GM12878 (cell line): ENCODE results near the gene JPT1. TPM values are rescaled to one million over a fixed set of nuclear protein-coding genes. Genes with fewer than 3 reads are reported as not detected.

Experiments
- ATAC-seq: fragments of 200-7000 bp; cut with Tn5 transposase; 3 replicates; pipeline ENCODE4 v1.9.1; 2020; ENCODE audit warnings: mild to moderate bottlenecking, moderate library complexity
- BruUV-seq: library from RNA; stranded (reverse); fragments of 400-500 nt; replicated peaks from 2 replicates; lab custom pipeline; 2021; lab: Mats Ljungman, UMichigan
- CTCF ChIA-PET: fragments of 300-600 bp; sonication (Branson Sonifier 250); formaldehyde crosslinking; extraction: SDS; loops from one replicate; lab custom pipeline; 2021; ENCODE audit warnings: inconsistent platforms; lab: Yijun Ruan, JAX
- POLR2A ChIA-PET: fragments of 350-600 bp; formaldehyde crosslinking; extraction: SDS; loops from one replicate; lab custom pipeline; 2021; ENCODE audit warnings: inconsistent platforms; lab: Charles Lee
- RAD21 ChIA-PET: fragments of 300-600 bp; sonication (Branson Sonifier 250); formaldehyde crosslinking; loops from one replicate; lab custom pipeline; 2023; ENCODE audit warnings: antibody characterized with exemption; ENCODE audit not compliant: unreplicated experiment; lab: Charles Lee
- SMC1A ChIA-PET: fragments of 300-600 bp; sonication (Branson Sonifier 250); formaldehyde crosslinking; loops from one replicate; lab custom pipeline; 2023; ENCODE audit not compliant: unreplicated experiment, uncharacterized antibody; lab: Charles Lee
- DNase-seq: peaks from one replicate; pipeline ENCODE4 v3.0.0-alpha.2; 2011; ENCODE audit warnings: low read depth, low spot score
- FAIRE-seq: peaks from 3 replicates; lab custom pipeline; 2011; peaks lifted over from hg19 to GRCh38; lab: Jason Lieb, UNC
- H2AFZ ChIP-seq: 2 replicates; pipeline ENCODE4 v1.6.0; 2011; ENCODE audit warnings: low read depth, low read length, control low read depth; ENCODE audit not compliant: control insufficient read depth
- H3K27ac ChIP-seq: 2 replicates; pipeline ENCODE4 v1.5.1; 2011; ENCODE audit warnings: control low read depth; ENCODE audit not compliant: control insufficient read depth, insufficient read depth
- H3K27me3 ChIP-seq, 2 experiments: replicated peaks in 1 of 2; 2 replicates each; pipeline versions ENCODE4 v1.6.0 to v1.6.1; 2011; ENCODE audit warnings: low read length in 1 of 2; ENCODE audit not compliant: control insufficient read depth in 2 of 2, insufficient read depth in 2 of 2
- H3K36me3 ChIP-seq, 2 experiments: 2 replicates each; pipeline ENCODE4 v1.5.1; 2011; ENCODE audit warnings: low read length in 1 of 2; ENCODE audit not compliant: control insufficient read depth in 2 of 2, insufficient read depth in 2 of 2
- H3K4me1 ChIP-seq: 2 replicates; pipeline ENCODE4 v1.6.1; 2011; ENCODE audit warnings: mild to moderate bottlenecking, low read length, moderate library complexity, mixed read lengths; ENCODE audit not compliant: control insufficient read depth, insufficient read depth
- H3K4me2 ChIP-seq: 2 replicates; pipeline ENCODE4 v1.6.0; 2011; ENCODE audit warnings: control low read depth; ENCODE audit not compliant: control insufficient read depth, insufficient read depth
- H3K4me3 ChIP-seq: fragments of 200-600 bp; sonication (generic); 2 replicates; pipeline ENCODE4 v1.5.1; 2016
- H3K79me2 ChIP-seq: 2 replicates; pipeline ENCODE4 v1.6.0; 2011; ENCODE audit warnings: low read length; ENCODE audit not compliant: control insufficient read depth, insufficient read depth
- H3K9ac ChIP-seq: 2 replicates; pipeline ENCODE4 v1.8.0; 2011; ENCODE audit warnings: low read length, control low read depth, mixed read lengths; ENCODE audit not compliant: control insufficient read depth, insufficient read depth
- H3K9me3 ChIP-seq: replicated peaks from 3 replicates; pipeline ENCODE4 v1.5.1; 2011; ENCODE audit warnings: mild to moderate bottlenecking, low read length; ENCODE audit not compliant: control insufficient read depth, insufficient read depth
- H4K20me1 ChIP-seq: 2 replicates; pipeline ENCODE4 v1.6.0; 2011; ENCODE audit not compliant: control insufficient read depth, insufficient read depth
- ATF3 ChIP-seq: IDR thresholded peaks from 2 replicates; pipeline ENCODE4 v1.6.1; 2011; ENCODE audit warnings: low read depth, mild to moderate bottlenecking, low read length, moderate library complexity, borderline replicate concordance; ENCODE audit errors: extremely low read depth
- CHD2 ChIP-seq: IDR thresholded peaks from 2 replicates; pipeline ENCODE4 v1.6.1; 2011; ENCODE audit warnings: low read depth, low read length, improper control_type of control experiment, borderline replicate concordance
- EED ChIP-seq: sonication (generic); IDR thresholded peaks from 2 replicates; pipeline ENCODE4 v1.6.1; 2016; ENCODE audit warnings: antibody characterized with exemption, low read depth
- EGR1 ChIP-seq, 2 experiments: IDR thresholded peaks; 1 replicate in 1 of 2; 2 replicates in 1 of 2; pipeline ENCODE4 v1.6.1; 2011 to 2012; ENCODE audit warnings: low read depth in 2 of 2, low read length in 2 of 2, borderline replicate concordance in 1 of 2, mild to moderate bottlenecking in 1 of 2, moderate library complexity in 1 of 2
- FOS ChIP-seq: IDR thresholded peaks from 3 replicates; pipeline ENCODE4 v1.6.1; 2011; ENCODE audit warnings: borderline replicate concordance; ENCODE audit not compliant: insufficient read length; ENCODE audit errors: extremely low read depth
- IRF4 ChIP-seq: IDR thresholded peaks from 2 replicates; pipeline ENCODE4 v1.6.1; 2011; ENCODE audit warnings: low read depth, low read length
- LARP7 ChIP-seq: fragments of 450-650 bp; IDR thresholded peaks from 2 replicates; pipeline ENCODE4 v1.6.1; 2017; ENCODE audit warnings: mild to moderate bottlenecking
- MAX ChIP-seq: IDR thresholded peaks from 2 replicates; pipeline ENCODE4 v1.6.1; 2012; ENCODE audit warnings: low read depth, low read length, improper control_type of control experiment
- MTA2 ChIP-seq: fragments of 450-650 bp; IDR thresholded peaks from 2 replicates; pipeline ENCODE4 v1.6.1; 2016; ENCODE audit warnings: low read depth, mild to moderate bottlenecking, moderate library complexity
- MXI1 ChIP-seq: fragments of 150-350 bp; IDR thresholded peaks from 2 replicates; pipeline ENCODE4 v1.6.1; 2011; ENCODE audit warnings: low read depth, mild to moderate bottlenecking, inconsistent platforms, low read length, improper control_type of control experiment
- MYC ChIP-seq: IDR thresholded peaks from 2 replicates; pipeline ENCODE4 v1.6.1; 2011; ENCODE audit warnings: mild to moderate bottlenecking, low read length, moderate library complexity, inconsistent platforms; ENCODE audit not compliant: insufficient read depth, insufficient replicate concordance, insufficient read length, severe bottlenecking
- NFXL1 ChIP-seq: fragments of 450-650 bp; IDR thresholded peaks from 2 replicates; pipeline ENCODE4 v1.6.1; 2017; ENCODE audit warnings: antibody characterized with exemption, mild to moderate bottlenecking, borderline replicate concordance
- PRDM15 ChIP-seq: fragments of 450-650 bp; formaldehyde crosslinking; IDR thresholded peaks from 2 replicates; pipeline ENCODE4 v1.4.0; 2020; ENCODE audit warnings: mild to moderate bottlenecking, moderate library complexity
- SIN3A ChIP-seq: IDR thresholded peaks from 2 replicates; pipeline ENCODE4 v1.6.1; 2012; ENCODE audit warnings: low read depth, low read length, improper control_type of control experiment
- SMARCA5 ChIP-seq: fragments of 450-650 bp; IDR thresholded peaks from 2 replicates; pipeline ENCODE4 v1.6.1; 2017; ENCODE audit warnings: mild to moderate bottlenecking
- ZBED1 ChIP-seq: IDR thresholded peaks from 2 replicates; pipeline ENCODE4 v1.6.1; 2016; ENCODE audit warnings: borderline replicate concordance
- ZZZ3 ChIP-seq: IDR thresholded peaks from 2 replicates; pipeline ENCODE4 v1.6.1; 2011; ENCODE audit warnings: low read depth; ENCODE audit not compliant: control insufficient read depth, insufficient read length
- WGBS: methylation state at CpG from one replicate; pipeline ENCODE4 v1.1.6; 2016; ENCODE audit warnings: low lambda C conversion rate; ENCODE audit not compliant: insufficient replicate concordance, insufficient coverage; ENCODE audit errors: missing lambda C conversion rate; 5-methylcytosine and 5-hydroxymethylcytosine counted together
- in situ Hi-C: fragments of 300-500 bp; cut with MboI; formaldehyde crosslinking; loops from 9 replicates; pipeline ENCODE4 v1.14.3; 2018; ENCODE audit warnings: mixed read lengths
- intact Hi-C: fragments of 100-400 bp; cut with micrococcal nuclease; formaldehyde crosslinking; loops from one replicate; pipeline ENCODE4 v1.14.2; 2022; ENCODE audit not compliant: unreplicated experiment
- polyA plus RNA-seq, 11 experiments: library from polyadenylated mRNA; depleted of rRNA in 4 of 11; unstranded in 6 of 11; stranded (reverse) in 5 of 11; fragments of >200 nt; fragmentation: Nextera tagmentation in 4 of 11; fragmentation: Illumina TruSeq in 1 of 11; extraction: Ambion mirVana in 4 of 11; extraction: Trizol in 1 of 11; gene quantifications; 1 replicate in 1 of 11; 2 replicates in 10 of 11; pipeline versions ENCODE4 v1.2.1 to v1.2.3, GENCODE V29; 2011 to 2016; ENCODE audit warnings: inconsistent platforms in 2 of 11, missing spikeins in 2 of 11, low read depth in 1 of 11
- total RNA-seq, 4 experiments: library from RNA; depleted of rRNA in 3 of 4; stranded (reverse); fragments of >200 nt in 3 of 4; fragmentation: Illumina TruSeq in 1 of 4; extraction: Trizol in 1 of 4; gene quantifications; 2 replicates each; pipeline versions ENCODE4 v1.2.1 to v1.2.3, GENCODE V29; 2013 to 2021

The JPT1 gene
- total and polyA plus RNA-seq, 10 of the 15 experiments (the other 5 are each of a cell fraction or from before 2014, with no cell fraction given), result 79.7 to 651 (median 323) TPM

- TF ChIP-seq MAX, result no peak
- TF ChIP-seq MTA2, result no peak
- no peak for TF ChIP-seq ZZZ3
- no peak for TF ChIP-seq SMARCA5
- no peak for TF ChIP-seq ZBED1
- no peak for TF ChIP-seq MXI1
- no peak for TF ChIP-seq IRF4
- no peak for TF ChIP-seq EED
- TF ChIP-seq MYC, result no peak
- no peak for TF ChIP-seq PRDM15 (CRISPR knock-in tag)
- no peak for TF ChIP-seq NFXL1
- TF ChIP-seq SIN3A, result no peak
- no peak for TF ChIP-seq EGR1 (IDR thresholded peaks at IDR 0.05; ENCODE audit: borderline replicate concordance in 1 of 2, low read depth in 2 of 2, low read length in 2 of 2)
- TF ChIP-seq LARP7, result no peak
- no peak for TF ChIP-seq FOS
- TF ChIP-seq CHD2, result no peak
- TF ChIP-seq ATF3, result no peak
- TF ChIP-seq, all 136 proteins: peak for 0
- no TSS peak for BruUV-seq
- H3K79me2 ChIP-seq, result no peaks in the 10 kb centered on the region; the same call in 1 of the 2 replicates
- DNase-seq (no peak), FAIRE-seq (no peak), ATAC-seq (no peak)
- no peak overlapping the region for H3K4me2 ChIP-seq
- SMC1A ChIA-PET, result no interaction called here
- H3K27me3 ChIP-seq, result no peaks in the 10 kb centered on the region
- H3K9ac ChIP-seq, result no peak overlapping the region
- RAD21 ChIA-PET, result no interaction called here
- no peak overlapping the region for H3K27ac ChIP-seq
- peaks cover 9% of the 10 kb centered on the region; the same call in 1 of the 2 replicates for H3K4me1 ChIP-seq
- 97% methylated on average over 11 of the region's 13 CpGs for WGBS
- POLR2A ChIA-PET, result interaction anchor here (1.0 to 1.5 kb wide), 2 partner anchors 10 to 27 kb away, joined by 3 to 4 read pairs; partner anchors contain the start of gene NT5C
- peaks cover 23 to 38% of the 10 kb centered on the region in 2 experiments for H3K36me3 ChIP-seq
- H3K9me3 ChIP-seq, result no peaks in the 10 kb centered on the region
- in situ Hi-C loops, result no loop called here
- H3K4me3 ChIP-seq, result no peak overlapping the region
- H4K20me1 ChIP-seq, result no peaks in the 10 kb centered on the region
- CTCF ChIA-PET, result interaction anchor here (1.1 kb wide), 1 partner anchor 59 kb away, joined by 3 read pairs; no protein-coding TSS in a partner anchor
- intact Hi-C loops, result no loop called here
- no peak overlapping the region for H2AFZ ChIP-seq
Measured at GRCh38 chr17:75142236-75142971, 11.9 kb downstream of the JPT1 start.
